GM21381 (cell line): ENCODE data around the gene ARID4B.

Experiments used
- ATAC-seq: cut with Tn5 transposase; IDR thresholded peaks from one replicate; pipeline ENCODE4 v1.9.1; 2021; ENCODE audit warnings: mild to moderate bottlenecking, moderate library complexity; ENCODE audit not compliant: unreplicated experiment

The ARID4B gene

DNA sequence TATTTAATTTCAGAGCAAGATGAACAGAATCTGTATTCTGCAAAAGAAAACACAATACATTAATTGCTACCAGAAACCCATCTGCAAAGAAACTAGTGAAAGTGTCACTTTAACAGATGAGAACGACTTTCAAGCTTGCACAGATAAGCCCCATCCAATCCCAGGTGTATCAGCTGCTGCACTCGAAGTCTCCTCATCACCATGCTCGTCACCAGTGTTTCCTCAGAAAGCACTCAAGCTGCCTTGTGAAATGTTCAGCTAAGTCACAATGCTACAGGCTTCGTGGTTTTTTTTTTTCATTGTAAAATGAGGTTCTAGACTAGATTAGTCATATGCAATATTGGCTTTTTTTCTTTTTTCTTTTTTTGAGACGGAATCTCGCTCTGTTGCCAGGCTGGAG lies 196.0 kb downstream of the ARID4B start:
- no peak for ATAC-seq

DNA sequence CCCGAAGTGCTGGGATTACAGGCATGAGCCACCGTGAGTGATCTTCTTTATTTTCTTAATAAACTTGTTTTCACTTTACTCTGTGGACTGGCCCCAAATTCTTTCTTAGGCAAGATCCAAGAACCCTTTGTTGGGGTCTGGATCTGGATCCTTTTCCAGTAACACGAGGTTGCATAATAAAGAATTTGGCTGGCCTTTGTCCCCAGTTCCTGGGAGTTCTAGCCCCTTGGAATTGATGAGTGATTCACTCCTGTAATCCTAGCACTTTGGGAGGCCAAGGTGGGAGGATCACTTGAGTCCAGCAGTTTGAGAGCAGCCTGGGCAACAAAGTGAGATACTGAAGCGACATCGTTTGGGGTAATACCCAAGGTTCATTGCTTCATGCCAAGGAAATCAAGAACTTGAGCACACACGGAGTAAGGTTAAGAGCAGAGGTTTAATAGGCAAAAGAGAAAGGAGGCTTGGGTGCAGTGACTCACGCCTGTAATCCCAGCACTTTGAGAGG lies 197.2 kb downstream of the ARID4B start:
- no peak for ATAC-seq

DNA sequence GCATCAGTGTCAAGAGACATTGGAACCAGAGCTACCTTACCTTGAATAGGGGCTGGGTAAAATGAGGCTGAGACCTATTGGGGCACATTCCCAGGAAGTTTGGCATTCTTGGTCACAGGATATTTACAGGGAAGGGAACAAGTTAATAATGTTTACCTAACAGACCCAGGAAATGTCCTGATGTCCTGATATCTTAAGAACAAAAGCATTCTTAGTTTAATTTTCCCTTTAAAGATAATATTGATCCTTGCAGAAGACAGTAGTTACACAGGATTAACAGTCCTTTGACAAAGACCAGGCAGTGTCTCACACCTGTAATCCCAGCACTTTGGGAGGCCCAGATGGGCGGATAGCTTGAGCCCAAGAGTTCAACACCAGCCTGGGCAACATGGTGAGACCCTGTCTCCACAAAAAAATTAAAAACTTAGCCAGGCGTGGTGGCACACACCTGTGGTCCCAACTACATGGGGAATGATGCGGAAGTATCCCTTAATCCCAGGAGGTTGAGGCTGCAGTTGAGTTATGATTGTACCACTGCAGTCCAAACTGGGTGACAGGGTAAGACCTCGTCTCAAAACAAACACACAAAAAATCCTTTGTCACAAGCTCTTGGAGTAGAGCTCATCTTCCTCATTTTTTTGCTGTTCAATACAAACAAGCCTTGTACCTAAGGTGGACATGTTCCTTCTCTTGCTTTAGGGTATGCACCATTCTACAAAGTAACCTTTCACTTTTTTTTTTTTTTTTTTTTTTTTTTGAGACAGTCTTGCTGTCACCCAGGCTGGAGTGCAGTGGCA lies 198.0 kb downstream of the ARID4B start:
- no peak for ATAC-seq

DNA sequence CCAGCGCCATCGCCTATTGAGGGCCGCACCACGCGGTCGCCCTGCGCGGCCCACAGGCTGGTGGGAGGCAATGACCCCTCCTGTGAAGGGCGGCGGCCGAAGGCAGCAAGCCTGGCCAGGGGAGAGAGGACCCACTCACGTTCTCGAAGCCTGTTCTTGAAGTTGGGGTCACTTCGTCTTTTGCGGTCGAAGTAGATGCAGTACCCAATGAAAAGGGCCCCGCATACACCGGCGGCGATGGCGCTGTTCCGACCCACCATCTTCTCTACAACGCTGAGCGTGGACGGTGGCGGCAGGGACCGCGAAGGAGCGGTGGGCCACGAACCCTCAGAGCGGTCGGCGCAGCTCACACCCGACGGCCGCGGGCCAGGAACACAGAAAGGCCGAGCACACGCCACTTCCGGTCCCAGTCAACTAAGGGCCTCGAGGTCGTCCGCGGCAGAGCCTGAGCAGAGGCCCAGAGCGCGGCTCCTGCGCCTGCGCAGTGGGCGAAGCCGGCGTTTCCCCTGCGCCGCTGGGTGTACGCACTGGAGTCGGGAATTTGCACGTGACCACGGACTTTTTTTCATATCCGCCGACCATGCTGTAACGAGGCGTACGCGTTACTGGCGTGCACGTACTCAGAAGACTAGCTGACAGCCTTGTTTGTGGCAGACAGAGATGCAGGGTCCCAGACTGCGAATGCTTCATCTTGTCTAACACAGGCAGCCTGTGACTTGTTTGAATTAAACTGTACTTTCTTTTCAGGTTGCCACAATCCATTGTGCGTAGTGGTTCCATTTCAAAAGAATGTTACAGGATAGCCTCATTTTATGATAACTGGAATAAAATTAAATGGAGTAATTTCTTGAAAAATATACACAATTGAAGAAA lies 199.3 kb downstream of the ARID4B start, which contains the start of gene TOMM20:
Gene TOMM20 (minus strand): TSS at position 382 of the 873 bp plus-strand sequence. CDS start 122 bp downstream, at position 260.
- peak; percentile 93 for ATAC-seq

DNA sequence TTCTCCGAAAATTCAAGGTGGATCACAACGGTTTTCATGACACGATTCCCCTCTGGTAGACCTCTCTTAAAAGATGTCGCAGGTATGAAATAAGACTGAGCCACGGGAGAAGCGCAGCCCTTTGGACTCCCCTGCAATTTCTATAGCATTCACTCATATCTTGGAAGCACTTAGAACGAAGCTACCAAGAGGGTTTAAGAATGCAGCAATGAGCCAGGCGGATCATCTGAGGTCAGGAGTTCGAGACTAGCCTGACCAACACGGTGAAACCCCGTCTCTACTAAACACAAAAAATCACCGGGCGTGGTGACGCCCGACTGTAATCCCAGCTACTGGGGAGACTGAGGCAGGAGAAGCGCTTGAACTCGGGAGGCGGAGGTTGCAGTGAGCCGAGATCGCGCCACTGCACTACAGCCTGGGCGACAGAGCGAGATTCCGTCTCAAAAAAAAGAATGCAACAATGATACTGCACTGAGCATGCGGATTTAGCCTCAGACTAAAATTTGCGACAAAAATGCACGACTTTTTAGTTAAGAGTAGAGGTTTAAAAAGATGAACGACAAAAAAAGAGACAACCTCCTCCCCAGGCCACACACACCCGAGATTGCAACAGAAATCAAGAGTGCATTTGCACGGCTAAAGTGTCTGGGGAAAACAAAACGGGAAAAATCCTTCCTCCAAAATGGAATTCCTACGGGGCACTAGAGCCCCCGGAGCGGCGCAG lies 200.1 kb downstream of the ARID4B start:
- no peak for ATAC-seq

DNA sequence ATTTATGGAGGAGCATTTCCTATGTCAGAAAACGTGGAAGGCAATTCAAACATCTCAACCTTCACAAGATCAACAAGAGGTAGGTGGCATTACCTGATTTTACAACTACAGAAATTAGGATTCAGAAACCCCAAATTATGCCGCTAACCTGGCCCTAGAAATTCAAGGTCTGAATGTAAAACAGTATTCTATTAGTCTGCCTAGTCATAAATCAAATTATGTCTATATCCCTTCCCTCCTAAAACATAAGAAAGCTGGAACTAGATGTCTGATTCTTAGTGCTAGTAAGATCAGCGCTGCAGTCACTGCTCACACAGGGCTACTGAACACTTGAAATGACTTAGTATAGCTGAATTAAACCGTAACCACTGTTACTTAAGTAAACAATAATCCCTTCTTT lies 200.8 kb downstream of the ARID4B start:
- ATAC-seq: no peak

DNA sequence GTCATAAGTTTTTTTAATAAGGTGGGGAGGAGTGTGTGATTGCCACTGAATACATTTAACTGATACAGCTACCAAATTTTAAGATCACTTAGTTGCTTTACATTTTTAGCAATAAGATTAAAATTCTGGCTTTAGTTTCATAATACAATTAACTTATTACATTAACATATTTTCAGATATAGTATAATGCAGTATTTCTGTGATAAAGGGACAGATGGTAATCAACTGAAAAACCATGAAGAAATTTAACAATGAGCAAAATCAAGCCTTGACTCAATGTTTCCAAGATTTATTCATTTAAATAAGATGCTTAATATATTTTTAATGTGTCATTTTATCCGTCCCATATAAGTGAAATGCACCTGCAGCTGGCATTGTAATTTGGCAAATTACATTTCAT lies 203.3 kb downstream of the ARID4B start:
- ATAC-seq: no peak

DNA sequence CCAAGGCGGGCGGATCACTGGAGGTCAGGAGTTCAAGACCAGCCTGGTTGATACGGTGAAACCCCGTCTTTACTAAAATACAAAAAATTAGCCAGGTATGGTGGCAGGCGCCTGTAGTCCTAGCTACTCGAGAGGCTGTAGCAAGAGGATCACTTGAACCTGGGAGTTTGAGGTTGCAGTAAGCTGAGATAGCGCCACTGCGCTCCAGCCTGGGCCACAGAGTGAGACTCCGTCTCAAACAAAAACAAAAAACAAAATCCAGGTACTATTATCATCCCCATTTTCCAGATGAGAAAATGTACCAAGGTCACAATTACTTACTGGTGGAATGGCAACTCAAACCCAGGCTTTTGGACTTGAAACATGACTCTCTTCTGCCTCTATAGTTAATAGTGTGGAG lies 203.9 kb downstream of the ARID4B start:
- ATAC-seq: no peak

DNA sequence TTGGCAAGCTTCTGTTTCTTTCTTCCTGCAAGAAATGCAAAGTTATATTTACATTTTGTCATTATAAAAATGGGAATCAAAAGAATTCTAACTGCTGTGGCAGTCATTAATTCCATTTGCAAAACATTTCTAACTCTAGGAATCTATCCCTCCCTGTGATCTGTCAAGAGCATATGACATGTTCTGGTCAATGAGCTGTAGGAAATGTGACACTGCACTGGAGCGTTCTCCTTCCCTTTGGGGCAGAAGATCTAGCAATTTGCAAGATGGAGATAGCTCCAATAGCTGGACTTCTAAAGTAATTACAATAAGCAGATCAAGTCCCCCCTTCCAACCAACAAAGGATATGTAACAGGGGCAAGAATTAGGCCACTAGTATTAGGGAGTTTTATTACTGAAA lies 205.6 kb downstream of the ARID4B start:
- no peak for ATAC-seq
